Cardiac fibroblast (primary cell): Measurements from ENCODE around the gene MAZ.
A peak's percentile ranks its signal among the peaks of the same experiment; 100 is the strongest.

Experiments used
- DNase-seq, 2 donors: peaks; one replicate each; pipeline versions ENCODE4 v3.0.0 to v3.0.0-alpha.2; 2010; ENCODE audit warnings: low read depth in 2 of 2
- H3K4me3 ChIP-seq, 2 donors: replicated peaks in 1 of 2; 1 replicate in 1 of 2; 2 replicates in 1 of 2; pipeline ENCODE4 v1.5.1; 2011; ENCODE audit warnings: low read depth in 2 of 2, low read length in 2 of 2, mild to moderate bottlenecking in 2 of 2, moderate library complexity in 1 of 2
- CTCF ChIP-seq: IDR thresholded peaks from one replicate; pipeline ENCODE4 v1.5.1; 2011; ENCODE audit warnings: low read depth, mild to moderate bottlenecking, low read length, inconsistent platforms

Gene MAZ

GRCh38 chr16:29848420-29849297, 42.3 kb downstream of the MAZ start:
- peak; percentile 71 to 73 for DNase-seq
- H3K4me3 ChIP-seq, result no peak overlapping the region
- peak; percentile 90 for TF ChIP-seq CTCF

GRCh38 chr16:29849505-29849904, 43.2 kb downstream of the MAZ start:
- no peak for TF ChIP-seq CTCF
- DNase-seq, result no peak
- no peak overlapping the region for H3K4me3 ChIP-seq

GRCh38 chr16:29850998-29851397, 44.7 kb downstream of the MAZ start:
- TF ChIP-seq CTCF, result no peak
- DNase-seq, result no peak

GRCh38 chr16:29852654-29853053, 46.3 kb downstream of the MAZ start:
- peak; percentile 79 to 90 for DNase-seq
- no peak overlapping the region for H3K4me3 ChIP-seq
- TF ChIP-seq CTCF, result no peak

More at GRCh38 chr16:29850998-29851397, 44.7 kb downstream of the MAZ start:
- H3K4me3 ChIP-seq, result no peak overlapping the region

- no peak for TF ChIP-seq CTCF
- peak in 1 of 2 donors; percentile 17 for DNase-seq
- no peak overlapping the region for H3K4me3 ChIP-seq
Measured at GRCh38 chr16:29854520-29855100, 48.3 kb downstream of the MAZ start.

GRCh38 chr16:29857133-29857760, 50.9 kb downstream of the MAZ start:
- no peak overlapping the region for H3K4me3 ChIP-seq
- TF ChIP-seq CTCF, result no peak

More at GRCh38 chr16:29857133-29857760, 50.9 kb downstream of the MAZ start:
- peak; percentile 19 to 67 for DNase-seq
